Subcutaneous abdominal adipose tissue (tissue), 5 donors: ENCODE measurements around the gene DHRS13.
"Not testable (repeated sequence)": the region's sequence is repeated elsewhere in the genome, so short reads cannot be mapped to it uniquely, and the experiment has no call there.

ENCODE experiments used
- H3K27ac ChIP-seq: one replicate; pipeline ENCODE4 v1.7.0; 2013; ENCODE audit warnings: low read depth, mild to moderate bottlenecking, inconsistent platforms, low read length, moderate library complexity
- H3K27me3 ChIP-seq, 5 donors: one replicate each; pipeline ENCODE4 v1.7.0; 2013; ENCODE audit warnings: low read length in 5 of 5, inconsistent platforms in 1 of 5; ENCODE audit not compliant: control insufficient read depth in 5 of 5, insufficient read depth in 4 of 5
- H3K36me3 ChIP-seq, 5 donors: one replicate each; pipeline ENCODE4 v1.7.0; 2013; ENCODE audit warnings: low read length in 5 of 5; ENCODE audit not compliant: control insufficient read depth in 5 of 5, insufficient read depth in 5 of 5
- H3K4me1 ChIP-seq, 5 donors: one replicate each; pipeline ENCODE4 v1.7.0; 2013; ENCODE audit warnings: low read length in 5 of 5, mild to moderate bottlenecking in 3 of 5, moderate library complexity in 1 of 5; ENCODE audit not compliant: control insufficient read depth in 5 of 5, insufficient read depth in 5 of 5
- H3K4me3 ChIP-seq, 5 donors: one replicate each; pipeline ENCODE4 v1.7.0; 2013; ENCODE audit warnings: low read length in 5 of 5, low read depth in 1 of 5
- H3K9ac ChIP-seq, 5 donors: one replicate each; pipeline ENCODE4 v1.7.0; 2013; ENCODE audit warnings: low read length in 5 of 5, mild to moderate bottlenecking in 4 of 5, moderate library complexity in 3 of 5
- H3K9me3 ChIP-seq, 5 donors: one replicate each; pipeline ENCODE4 v1.7.0; 2013; ENCODE audit warnings: low read length in 5 of 5; ENCODE audit not compliant: control insufficient read depth in 5 of 5
- donor health status: healthy.
- donor health status: healthy.
- donor health status: healthy.
- donor health status: healthy.
- donor health status: healthy.

The DHRS13 gene

GRCh38 chr17:28849281-28849680 is 53.6 kb downstream of the DHRS13 start:
- Histone ChIP-seq H3K9me3 (no peaks in the 10 kb centered on the region), H3K4me1 (peaks cover 1 to 3% (median 3%) of the 10 kb centered on the region in 5 donors), H3K36me3 (no peaks in the 10 kb centered on the region), H3K27ac (no peak overlapping the region), H3K4me3 (no peak overlapping the region), H3K9ac (no peak overlapping the region), H3K27me3 (no peaks in the 10 kb centered on the region)

- H3K4me1 ChIP-seq, H3K9me3 ChIP-seq, H3K27ac ChIP-seq, H3K4me3 ChIP-seq, H3K27me3 ChIP-seq, H3K36me3 ChIP-seq, H3K9ac ChIP-seq: not testable (repeated sequence)
Observed at GRCh38 chr17:28848667-28849066, 54.2 kb downstream of the DHRS13 start.
